Caco-2 (cell line): ENCODE data around the gene CEP152. TPM values are rescaled to one million over a fixed set of nuclear protein-coding genes. Genes with fewer than 3 reads are reported as not detected.
A peak's percentile ranks its signal among the peaks of the same experiment; 100 is the strongest.
"Not testable (repeated sequence)": the region's sequence is repeated elsewhere in the genome, so short reads cannot be mapped to it uniquely, and the experiment has no call there.

Experiments used
- BruUV-seq: library from RNA; stranded (reverse); fragments of 400-500 nt; replicated peaks from 2 replicates; lab custom pipeline; 2021; lab: Mats Ljungman, UMichigan
- CTCF ChIA-PET: fragments of 300-600 bp; sonication (Branson Sonifier 250); formaldehyde crosslinking; loops from one replicate; lab custom pipeline; 2022; ENCODE audit warnings: antibody characterized with exemption; lab: Charles Lee
- POLR2A ChIA-PET: fragments of 300-600 bp; sonication (Branson Sonifier 250); formaldehyde crosslinking; loops from one replicate; lab custom pipeline; 2022; ENCODE audit warnings: antibody characterized with exemption; lab: Charles Lee
- DNase-seq, 2 experiments: peaks; one replicate each; pipeline versions ENCODE4 v3.0.0 to v3.0.0-alpha.2; 2020 to 2022
- H3K27me3 ChIP-seq: replicated peaks from 2 replicates; pipeline ENCODE4 v1.6.0; 2011; ENCODE audit warnings: low read length; ENCODE audit not compliant: control insufficient read depth, insufficient read depth
- H3K36me3 ChIP-seq: 2 replicates; pipeline ENCODE4 v1.5.1; 2011; ENCODE audit warnings: low read length; ENCODE audit not compliant: control insufficient read depth, insufficient read depth
- H3K4me1 ChIP-seq: fragments of 250-450 bp; sonication (Bioruptor Pico); 2 replicates; pipeline ENCODE4 v1.5.1; 2020; ENCODE audit warnings: mild to moderate bottlenecking
- H3K4me3 ChIP-seq: 2 replicates; pipeline ENCODE4 v1.5.1; 2011; ENCODE audit warnings: low read depth, mild to moderate bottlenecking, control low read depth, low read length
- H3K9me3 ChIP-seq: fragments of 250-450 bp; sonication (Bioruptor Pico); 2 replicates; pipeline ENCODE4 v1.5.1; 2020; ENCODE audit warnings: mild to moderate bottlenecking, moderate library complexity
- H3K27ac Mint-ChIP-seq: one replicate; pipeline ENCODE4 v1.8.0; 2022; ENCODE audit warnings: mixed read lengths; ENCODE audit not compliant: unreplicated experiment
- H3K27me3 Mint-ChIP-seq: one replicate; pipeline ENCODE4 v1.8.0; 2022; ENCODE audit warnings: mixed read lengths; ENCODE audit not compliant: insufficient read depth, unreplicated experiment
- H3K36me3 Mint-ChIP-seq: one replicate; pipeline ENCODE4 v1.8.0; 2022; ENCODE audit warnings: mild to moderate bottlenecking, mixed read lengths; ENCODE audit not compliant: insufficient read depth, unreplicated experiment
- H3K4me1 Mint-ChIP-seq: one replicate; pipeline ENCODE4 v1.8.0; 2022; ENCODE audit warnings: low read depth, mixed read lengths; ENCODE audit not compliant: unreplicated experiment
- H3K4me3 Mint-ChIP-seq: one replicate; pipeline ENCODE4 v1.8.0; 2022; ENCODE audit warnings: mild to moderate bottlenecking, moderate library complexity, mixed read lengths; ENCODE audit not compliant: unreplicated experiment
- H3K9me3 Mint-ChIP-seq: one replicate; pipeline ENCODE4 v1.8.0; 2022; ENCODE audit warnings: mixed read lengths; ENCODE audit not compliant: unreplicated experiment
- CTCF ChIP-seq, 2 experiments: fragments of 200-600 bp in 1 of 2; IDR thresholded peaks; 1 replicate in 1 of 2; 2 replicates in 1 of 2; pipeline versions ENCODE4 v1.5.1 to v1.8.0; 2011 to 2022; ENCODE audit warnings: antibody characterized with exemption in 1 of 2, control low read depth in 1 of 2, inconsistent platforms in 1 of 2, low read depth in 1 of 2, low read length in 1 of 2, mild to moderate bottlenecking in 1 of 2, moderate library complexity in 1 of 2; ENCODE audit not compliant: insufficient read depth in 1 of 2, severe bottlenecking in 1 of 2, unreplicated experiment in 1 of 2
- intact Hi-C: fragments of 100-400 bp; cut with micrococcal nuclease; formaldehyde crosslinking; loops from one replicate; pipeline ENCODE4 v1.10.0; 2022; ENCODE audit not compliant: unreplicated experiment
- total RNA-seq: library from RNA; stranded (reverse); gene quantifications from 2 replicates; pipeline ENCODE4 v1.2.3, GENCODE V29; 2022

The CEP152 gene
- total RNA-seq, 1 experiment from 2014 or later, result 14.2 TPM

GRCh38 chr15:48795901-48796300 lies 15.0 kb downstream of the CEP152 start:
- H3K4me3 Mint-ChIP-seq, result no peak overlapping the region
- CTCF ChIA-PET, result no interaction called here
- no TSS peak for BruUV-seq

DNA sequence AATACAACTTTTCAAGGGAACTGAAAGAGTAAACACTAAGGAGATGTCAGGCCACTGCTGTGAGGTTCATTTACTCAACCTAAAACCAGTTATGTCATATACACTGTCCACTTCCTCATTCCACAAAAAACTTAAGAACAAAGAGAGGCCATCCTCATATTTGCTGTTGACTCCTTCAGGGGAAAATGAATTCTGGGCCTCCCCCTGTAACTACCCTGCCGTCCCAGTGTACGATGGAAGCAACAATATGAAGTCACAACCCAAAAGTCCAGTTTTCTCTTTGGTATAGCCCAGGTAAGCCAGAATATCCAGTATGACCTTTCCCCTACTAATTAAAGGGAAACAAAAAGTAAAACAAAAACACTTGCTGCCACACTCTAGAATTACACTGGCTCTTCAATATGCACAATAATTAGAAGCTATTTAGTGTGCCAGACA lies 16.2 kb downstream of the CEP152 start:
- no peaks in the 10 kb centered on the region for H3K9me3 Mint-ChIP-seq
- H3K27me3 Mint-ChIP-seq, result no peaks in the 10 kb centered on the region
- no peaks in the 10 kb centered on the region for H3K9me3 ChIP-seq
- no peak overlapping the region for H3K27ac Mint-ChIP-seq
- BruUV-seq, result no TSS peak
- peaks cover 12% of the 10 kb centered on the region for H3K4me1 ChIP-seq
- H3K27me3 ChIP-seq, result no peaks in the 10 kb centered on the region
- DNase-seq, result peak in 1 of 2 experiments; percentile 12
- ChIA-PET POLR2A (no interaction called here), CTCF (no interaction called here)
- H3K36me3 ChIP-seq, result no peaks in the 10 kb centered on the region
- H3K36me3 Mint-ChIP-seq, result peaks cover 17% of the 10 kb centered on the region
- no peak overlapping the region for H3K4me3 ChIP-seq
- no peaks in the 10 kb centered on the region for H3K4me1 Mint-ChIP-seq
- intact Hi-C loops, result no loop called here
- no peak overlapping the region for H3K4me3 Mint-ChIP-seq
- TF ChIP-seq CTCF (IDR thresholded peaks at IDR 0.05; ENCODE audit: insufficient read depth in 1 of 2, low read depth in 1 of 2, low read length in 1 of 2, severe bottlenecking in 1 of 2, unreplicated experiment in 1 of 2), result no peak

More at GRCh38 chr15:48795901-48796300, 15.0 kb downstream of the CEP152 start:
- Mint-ChIP-seq H3K4me1 (no peaks in the 10 kb centered on the region), H3K9me3 (no peaks in the 10 kb centered on the region), H3K36me3 (peaks cover 17% of the 10 kb centered on the region), H3K27ac (no peak overlapping the region), H3K27me3 (no peaks in the 10 kb centered on the region)
- no peak for TF ChIP-seq CTCF (IDR thresholded peaks at IDR 0.05; ENCODE audit: insufficient read depth in 1 of 2, low read depth in 1 of 2, low read length in 1 of 2, severe bottlenecking in 1 of 2, unreplicated experiment in 1 of 2)
- Histone ChIP-seq H3K4me3 (no peak overlapping the region), H3K4me1 (peaks cover 12% of the 10 kb centered on the region), H3K9me3 (no peaks in the 10 kb centered on the region), H3K27me3 (no peaks in the 10 kb centered on the region), H3K36me3 (no peaks in the 10 kb centered on the region)
- POLR2A ChIA-PET, result no interaction called here
- intact Hi-C loops, result no loop called here
- no peak for DNase-seq

- Mint-ChIP-seq H3K9me3 (no peaks in the 10 kb centered on the region), H3K27me3 (no peaks in the 10 kb centered on the region), H3K36me3 (peaks cover 23% of the 10 kb centered on the region), H3K27ac (no peak overlapping the region), H3K4me3 (no peak overlapping the region), H3K4me1 (no peaks in the 10 kb centered on the region)
- Histone ChIP-seq H3K4me3 (no peak overlapping the region), H3K36me3 (no peaks in the 10 kb centered on the region), H3K4me1 (peaks cover 12% of the 10 kb centered on the region), H3K27me3 (no peaks in the 10 kb centered on the region), H3K9me3 (no peaks in the 10 kb centered on the region)
- CTCF ChIA-PET, result no interaction called here
- no peak for TF ChIP-seq CTCF (IDR thresholded peaks at IDR 0.05; ENCODE audit: insufficient read depth in 1 of 2, low read depth in 1 of 2, low read length in 1 of 2, severe bottlenecking in 1 of 2, unreplicated experiment in 1 of 2)
- BruUV-seq, result no TSS peak
- DNase-seq, result no peak
- intact Hi-C loops, result no loop called here
- POLR2A ChIA-PET, result interaction anchor here (1.0 kb wide), 1 partner anchor 18 kb away, joined by 3 read pairs; the partner anchor contains the start of gene CEP152
These were observed 18.5 kb downstream of the CEP152 start for GRCh38 chr15:48792408-48792807.

- DNase-seq, POLR2A ChIA-PET, BruUV-seq, H3K27ac Mint-ChIP-seq, H3K9me3 Mint-ChIP-seq, intact Hi-C loops, H3K4me3 ChIP-seq, H3K36me3 ChIP-seq, H3K4me3 Mint-ChIP-seq, CTCF ChIA-PET, H3K9me3 ChIP-seq, H3K27me3 Mint-ChIP-seq, H3K27me3 ChIP-seq, H3K4me1 Mint-ChIP-seq: not testable (repeated sequence)
- peaks cover 12% of the 10 kb centered on the region for H3K4me1 ChIP-seq
- peaks cover 23% of the 10 kb centered on the region for H3K36me3 Mint-ChIP-seq
These were observed 20.3 kb downstream of the CEP152 start for GRCh38 chr15:48790466-48791115.
